Activated T-helper 9 cell treated with anti-CD3 and anti-CD28 coated beads, Interleukin-2, amount 50 U/mL, for 16 hours (primary cell): ENCODE data around the gene ERO1B.
"Not testable (repeated sequence)": the region's sequence is repeated elsewhere in the genome, so short reads cannot be mapped to it uniquely, and the experiment has no call there.

ENCODE experiments used
- DNase-seq: peaks from one replicate; pipeline ENCODE4 v3.0.0-alpha.2; 2020; ENCODE audit warnings: low read depth

ERO1B gene

GRCh38 chr1:236281654-236282424, at the start of gene ERO1B:
ERO1B (minus strand) TSS chr1:236281958; CDS start chr1:236281783, 175 bp downstream.
- DNase-seq = peak; percentile 97

- not testable (repeated sequence) for DNase-seq
Measured at GRCh38 chr1:236331412-236331811, 49.7 kb upstream of the ERO1B start.

GRCh38 chr1:236326432-236326831, 44.7 kb upstream of the ERO1B start:
- DNase-seq = no peak

GRCh38 chr1:236325567-236325966, 43.8 kb upstream of the ERO1B start:
- no peak for DNase-seq

GRCh38 chr1:236323819-236324411, 42.2 kb upstream of the ERO1B start:
- DNase-seq = no peak

GRCh38 chr1:236322566-236323409, 41.0 kb upstream of the ERO1B start:
- no peak for DNase-seq

- no peak for DNase-seq
Measured at GRCh38 chr1:236321101-236321500, 39.3 kb upstream of the ERO1B start.

- DNase-seq = no peak
Measured at GRCh38 chr1:236320671-236321070, 38.9 kb upstream of the ERO1B start.

- no peak for DNase-seq
Measured at GRCh38 chr1:236320214-236320613, 38.5 kb upstream of the ERO1B start.

GRCh38 chr1:236316437-236316836, 34.7 kb upstream of the ERO1B start:
- DNase-seq = no peak

- DNase-seq = no peak
Measured at GRCh38 chr1:236315518-236315917, 33.8 kb upstream of the ERO1B start.

- DNase-seq = no peak
Measured at GRCh38 chr1:236315092-236315491, 33.3 kb upstream of the ERO1B start.

- DNase-seq = not testable (repeated sequence)
Measured at GRCh38 chr1:236314050-236314449, 32.3 kb upstream of the ERO1B start.

- no peak for DNase-seq
Measured at GRCh38 chr1:236313427-236313826, 31.7 kb upstream of the ERO1B start.

- DNase-seq = no peak
Measured at GRCh38 chr1:236311040-236311439, 29.3 kb upstream of the ERO1B start.

GRCh38 chr1:236308827-236309226, 27.1 kb upstream of the ERO1B start:
- DNase-seq = no peak

- no peak for DNase-seq
Measured at GRCh38 chr1:236307435-236307834, 25.7 kb upstream of the ERO1B start.

- DNase-seq = no peak
Measured at GRCh38 chr1:236304682-236305081, 22.9 kb upstream of the ERO1B start.

GRCh38 chr1:236303675-236304074, 21.9 kb upstream of the ERO1B start:
- no peak for DNase-seq

- no peak for DNase-seq
Measured at GRCh38 chr1:236302941-236303340, 21.2 kb upstream of the ERO1B start.

GRCh38 chr1:236301958-236302335, 20.2 kb upstream of the ERO1B start:
- DNase-seq = no peak

- no peak for DNase-seq
Measured at GRCh38 chr1:236301080-236301957, 19.6 kb upstream of the ERO1B start.
